Osteocyte (in vitro differentiated cells): Measurements from ENCODE around the gene EFS. TPM values are rescaled to one million over a fixed set of nuclear protein-coding genes. Genes with fewer than 3 reads are reported as not detected.

Experiments used
- DNase-seq: peaks from one replicate; pipeline ENCODE4 v3.0.0; 2021; ENCODE audit warnings: mixed read lengths; ENCODE audit not compliant: unreplicated experiment; ENCODE audit errors: extremely low spot score
- H3K27ac Mint-ChIP-seq: one replicate; pipeline ENCODE4 v1.8.0; 2021; ENCODE audit warnings: mild to moderate bottlenecking, mixed read lengths; ENCODE audit not compliant: unreplicated experiment
- H3K27me3 Mint-ChIP-seq: one replicate; pipeline ENCODE4 v1.8.0; 2021; ENCODE audit warnings: mixed read lengths; ENCODE audit not compliant: unreplicated experiment
- H3K36me3 Mint-ChIP-seq: one replicate; pipeline ENCODE4 v1.8.0; 2021; ENCODE audit warnings: mixed read lengths; ENCODE audit not compliant: unreplicated experiment
- H3K4me1 Mint-ChIP-seq: one replicate; pipeline ENCODE4 v1.8.0; 2021; ENCODE audit warnings: mixed read lengths; ENCODE audit not compliant: unreplicated experiment
- H3K4me3 Mint-ChIP-seq: one replicate; pipeline ENCODE4 v1.8.0; 2021; ENCODE audit warnings: mild to moderate bottlenecking, moderate library complexity, mixed read lengths; ENCODE audit not compliant: unreplicated experiment
- H3K9me3 Mint-ChIP-seq: one replicate; pipeline ENCODE4 v1.8.0; 2021; ENCODE audit warnings: mixed read lengths; ENCODE audit not compliant: unreplicated experiment
- CTCF ChIP-seq: fragments of 200-600 bp; sonication (generic); IDR thresholded peaks from 2 replicates; pipeline ENCODE4 v1.5.0; 2021; ENCODE audit warnings: antibody characterized with exemption, mild to moderate bottlenecking, moderate library complexity
- total RNA-seq: library from RNA; stranded (reverse); gene quantifications from 2 replicates; pipeline ENCODE4 v1.2.1, GENCODE V29; 2021

EFS gene
- total RNA-seq, 1 donor from 2014 or later: 31.9 TPM

GRCh38 chr14:23399591-23399990 is 34.6 kb upstream of the EFS start:
- peaks cover 12% of the 10 kb centered on the region for H3K27me3 Mint-ChIP-seq
- no peaks in the 10 kb centered on the region for H3K36me3 Mint-ChIP-seq

DNA sequence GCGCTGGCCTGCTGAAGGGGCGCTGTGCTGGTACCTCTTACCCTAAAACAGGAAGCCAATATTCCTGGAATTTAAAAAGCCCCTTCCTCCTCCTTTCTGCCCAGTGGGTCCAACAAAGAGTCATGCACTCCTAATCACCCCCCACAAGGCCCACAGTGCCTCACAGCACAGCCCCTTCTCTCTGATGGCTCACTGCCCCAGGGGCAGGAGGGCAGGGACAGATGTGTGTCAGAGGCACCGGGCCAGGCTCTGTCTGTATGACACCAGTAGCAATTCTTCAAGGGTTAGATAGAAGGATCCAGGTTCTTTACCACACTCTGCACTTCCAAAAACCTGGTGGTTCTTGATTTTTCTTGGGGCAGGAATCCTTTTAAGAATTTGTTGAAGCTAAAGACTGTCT is 34.2 kb upstream of the EFS start:
- no peak for TF ChIP-seq CTCF
- no peak for DNase-seq
- no peaks in the 10 kb centered on the region for H3K36me3 Mint-ChIP-seq
- H3K4me3 Mint-ChIP-seq: no peak overlapping the region
- H3K27ac Mint-ChIP-seq: no peak overlapping the region
- H3K9me3 Mint-ChIP-seq: no peaks in the 10 kb centered on the region
- H3K27me3 Mint-ChIP-seq: peaks cover 12% of the 10 kb centered on the region
- H3K4me1 Mint-ChIP-seq: no peaks in the 10 kb centered on the region

More at GRCh38 chr14:23399591-23399990, 34.6 kb upstream of the EFS start:
- DNase-seq: no peak
- no peak for TF ChIP-seq CTCF
- H3K9me3 Mint-ChIP-seq: no peaks in the 10 kb centered on the region
- H3K4me3 Mint-ChIP-seq: no peak overlapping the region
- no peak overlapping the region for H3K27ac Mint-ChIP-seq
- no peaks in the 10 kb centered on the region for H3K4me1 Mint-ChIP-seq

GRCh38 chr14:23398348-23398747 is 33.4 kb upstream of the EFS start:
- H3K27me3 Mint-ChIP-seq: peaks cover 11% of the 10 kb centered on the region
- TF ChIP-seq CTCF: no peak

GRCh38 chr14:23396781-23397407 is 31.9 kb upstream of the EFS start:
- TF ChIP-seq CTCF: no peak
- H3K4me1 Mint-ChIP-seq: no peaks in the 10 kb centered on the region
- no peak overlapping the region for H3K4me3 Mint-ChIP-seq
- H3K36me3 Mint-ChIP-seq: no peaks in the 10 kb centered on the region
- H3K27ac Mint-ChIP-seq: no peak overlapping the region
- no peak for DNase-seq
- no peaks in the 10 kb centered on the region for H3K9me3 Mint-ChIP-seq
- peaks cover 17% of the 10 kb centered on the region for H3K27me3 Mint-ChIP-seq

More at GRCh38 chr14:23398348-23398747, 33.4 kb upstream of the EFS start:
- Mint-ChIP-seq H3K9me3 (no peaks in the 10 kb centered on the region), H3K4me1 (no peaks in the 10 kb centered on the region), H3K36me3 (no peaks in the 10 kb centered on the region), H3K27ac (no peak overlapping the region), H3K4me3 (no peak overlapping the region)
- DNase-seq: no peak

- Mint-ChIP-seq H3K9me3 (no peaks in the 10 kb centered on the region), H3K27ac (no peak overlapping the region), H3K36me3 (no peaks in the 10 kb centered on the region), H3K4me3 (no peak overlapping the region), H3K4me1 (no peaks in the 10 kb centered on the region), H3K27me3 (peaks cover 21% of the 10 kb centered on the region)
- no peak for DNase-seq
- TF ChIP-seq CTCF: no peak
These were observed 31.2 kb upstream of the EFS start for GRCh38 chr14:23396126-23396525.
